ENCODE measurements around the gene ASB18.

- TF ChIP-seq CTCF (IDR thresholded peaks at IDR 0.05; ENCODE audit: extremely low read depth in 1 of 2, insufficient read depth in 1 of 2, low read depth in 1 of 2, low read length in 2 of 2) (no peak), POLR2AphosphoS5 (IDR thresholded peaks at IDR 0.05; ENCODE audit: insufficient read depth, low read depth, low read length) (no peak)
Measured at GRCh38 chr2:236252602-236253001, 11.6 kb downstream of the ASB18 start.

All from endothelial cell of umbilical vein (primary cell).